Testis (tissue), 2 donors: ENCODE results near the gene CACNA1S.

ENCODE experiments used
- CTCF ChIP-seq, 3 experiments: fragments of 450-650 bp in 2 of 3; fragments of 200-600 bp in 1 of 3; sonication (generic) in 1 of 3; IDR thresholded peaks; one replicate each; pipeline ENCODE4 v1.5.1; 2016 to 2019; ENCODE audit warnings: antibody characterized with exemption in 3 of 3, mild to moderate bottlenecking in 2 of 3, moderate library complexity in 1 of 3
- POLR2A ChIP-seq: fragments of 450-650 bp; IDR thresholded peaks from one replicate; pipeline ENCODE4 v1.6.1; 2017; ENCODE audit warnings: antibody characterized with exemption, mild to moderate bottlenecking, moderate library complexity

GRCh38 chr1:201023517-201023902 is 88.7 kb downstream of the CACNA1S start, which contains the start of gene KIF21B:
- no peak for TF ChIP-seq CTCF (IDR thresholded peaks at IDR 0.05)
- no peak for TF ChIP-seq POLR2A
